Measurements from ENCODE around the gene FAM8A1. TPM values are rescaled to one million over a fixed set of nuclear protein-coding genes. Genes with fewer than 3 reads are reported as not detected.

Gene FAM8A1
- total and polyA plus RNA-seq, 9 of the 15 experiments (the other 6 are each of a cell fraction or from before 2014, with no cell fraction given), result 4.9 to 23.6 (median 14.2) TPM

- TF ChIP-seq PCBP2 (IDR thresholded peaks at IDR 0.05; ENCODE audit: low read depth, low read length, poor library complexity, severe bottlenecking) (no peak), MIER1 (IDR thresholded peaks at IDR 0.05; ENCODE audit: low read depth) (no peak), PPARD (CRISPR knock-in tag; IDR thresholded peaks at IDR 0.05) (no peak), MYC (IDR thresholded peaks at IDR 0.05; ENCODE audit: low read depth, low read length) (peak; percentile 47; the same call in 1 of the 2 replicates), MYC (CRISPR knock-in tag; IDR thresholded peaks at IDR 0.05; ENCODE audit: borderline replicate concordance, low read depth) (no peak), ESRRB (CRISPR knock-in tag; IDR thresholded peaks at IDR 0.05; ENCODE audit: borderline replicate concordance) (no peak), ARID3A (IDR thresholded peaks at IDR 0.05; ENCODE audit: borderline replicate concordance, low read depth, low read length) (peak; percentile 79), POU5F1 (IDR thresholded peaks at IDR 0.05; ENCODE audit: borderline replicate concordance, low read depth, low read length, partially characterized antibody) (no peak), U2AF1 (optimal IDR thresholded peaks at IDR 0.05; ENCODE audit: low read depth, low read length) (no peak), DLX4 (CRISPR knock-in tag; IDR thresholded peaks at IDR 0.05) (no peak), HDAC2 (IDR thresholded peaks at IDR 0.05) (0 out of 2 replicates have a peak, but pooled peaks have one; percentile 19)
- TF ChIP-seq, protein P1, sequence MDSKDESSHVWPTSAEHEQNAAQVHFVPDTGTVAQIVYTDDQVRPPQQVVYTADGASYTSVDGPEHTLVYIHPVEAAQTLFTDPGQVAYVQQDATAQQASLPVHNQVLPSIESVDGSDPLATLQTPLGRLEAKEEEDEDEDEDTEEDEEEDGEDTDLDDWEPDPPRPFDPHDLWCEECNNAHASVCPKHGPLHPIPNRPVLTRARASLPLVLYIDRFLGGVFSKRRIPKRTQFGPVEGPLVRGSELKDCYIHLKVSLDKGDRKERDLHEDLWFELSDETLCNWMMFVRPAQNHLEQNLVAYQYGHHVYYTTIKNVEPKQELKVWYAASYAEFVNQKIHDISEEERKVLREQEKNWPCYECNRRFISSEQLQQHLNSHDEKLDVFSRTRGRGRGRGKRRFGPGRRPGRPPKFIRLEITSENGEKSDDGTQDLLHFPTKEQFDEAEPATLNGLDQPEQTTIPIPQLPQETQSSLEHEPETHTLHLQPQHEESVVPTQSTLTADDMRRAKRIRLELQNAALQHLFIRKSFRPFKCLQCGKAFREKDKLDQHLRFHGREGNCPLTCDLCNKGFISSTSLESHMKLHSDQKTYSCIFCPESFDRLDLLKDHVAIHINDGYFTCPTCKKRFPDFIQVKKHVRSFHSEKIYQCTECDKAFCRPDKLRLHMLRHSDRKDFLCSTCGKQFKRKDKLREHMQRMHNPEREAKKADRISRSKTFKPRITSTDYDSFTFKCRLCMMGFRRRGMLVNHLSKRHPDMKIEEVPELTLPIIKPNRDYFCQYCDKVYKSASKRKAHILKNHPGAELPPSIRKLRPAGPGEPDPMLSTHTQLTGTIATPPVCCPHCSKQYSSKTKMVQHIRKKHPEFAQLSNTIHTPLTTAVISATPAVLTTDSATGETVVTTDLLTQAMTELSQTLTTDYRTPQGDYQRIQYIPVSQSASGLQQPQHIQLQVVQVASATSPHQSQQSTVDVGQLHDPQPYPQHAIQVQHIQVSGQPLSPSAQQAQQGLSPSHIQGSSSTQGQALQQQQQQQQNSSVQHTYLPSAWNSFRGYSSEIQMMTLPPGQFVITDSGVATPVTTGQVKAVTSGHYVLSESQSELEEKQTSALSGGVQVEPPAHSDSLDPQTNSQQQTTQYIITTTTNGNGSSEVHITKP (IDR thresholded peaks at IDR 0.05; ENCODE audit: partially characterized antibody), result no peak
- TF ChIP-seq, protein P2, sequence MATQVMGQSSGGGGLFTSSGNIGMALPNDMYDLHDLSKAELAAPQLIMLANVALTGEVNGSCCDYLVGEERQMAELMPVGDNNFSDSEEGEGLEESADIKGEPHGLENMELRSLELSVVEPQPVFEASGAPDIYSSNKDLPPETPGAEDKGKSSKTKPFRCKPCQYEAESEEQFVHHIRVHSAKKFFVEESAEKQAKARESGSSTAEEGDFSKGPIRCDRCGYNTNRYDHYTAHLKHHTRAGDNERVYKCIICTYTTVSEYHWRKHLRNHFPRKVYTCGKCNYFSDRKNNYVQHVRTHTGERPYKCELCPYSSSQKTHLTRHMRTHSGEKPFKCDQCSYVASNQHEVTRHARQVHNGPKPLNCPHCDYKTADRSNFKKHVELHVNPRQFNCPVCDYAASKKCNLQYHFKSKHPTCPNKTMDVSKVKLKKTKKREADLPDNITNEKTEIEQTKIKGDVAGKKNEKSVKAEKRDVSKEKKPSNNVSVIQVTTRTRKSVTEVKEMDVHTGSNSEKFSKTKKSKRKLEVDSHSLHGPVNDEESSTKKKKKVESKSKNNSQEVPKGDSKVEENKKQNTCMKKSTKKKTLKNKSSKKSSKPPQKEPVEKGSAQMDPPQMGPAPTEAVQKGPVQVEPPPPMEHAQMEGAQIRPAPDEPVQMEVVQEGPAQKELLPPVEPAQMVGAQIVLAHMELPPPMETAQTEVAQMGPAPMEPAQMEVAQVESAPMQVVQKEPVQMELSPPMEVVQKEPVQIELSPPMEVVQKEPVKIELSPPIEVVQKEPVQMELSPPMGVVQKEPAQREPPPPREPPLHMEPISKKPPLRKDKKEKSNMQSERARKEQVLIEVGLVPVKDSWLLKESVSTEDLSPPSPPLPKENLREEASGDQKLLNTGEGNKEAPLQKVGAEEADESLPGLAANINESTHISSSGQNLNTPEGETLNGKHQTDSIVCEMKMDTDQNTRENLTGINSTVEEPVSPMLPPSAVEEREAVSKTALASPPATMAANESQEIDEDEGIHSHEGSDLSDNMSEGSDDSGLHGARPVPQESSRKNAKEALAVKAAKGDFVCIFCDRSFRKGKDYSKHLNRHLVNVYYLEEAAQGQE (IDR thresholded peaks at IDR 0.05; ENCODE audit: borderline replicate concordance), result peak; percentile 83
- TF ChIP-seq, protein P2 (CRISPR knock-in tag; IDR thresholded peaks at IDR 0.05; ENCODE audit: low read depth), result no peak
Observed at GRCh38 chr6:17584241-17584803, 15.8 kb upstream of the FAM8A1 start (continued).

All from K562 (cell line).